HAP-1 (cell line): ENCODE measurements around the gene PLA2G4B.

Experiments used
- DNase-seq, 2 experiments: peaks; one replicate each; pipeline ENCODE4 v3.0.0-alpha.2; 2016 to 2020; ENCODE audit warnings: low spot score in 2 of 2
- H3K27me3 ChIP-seq: fragments of 250-450 bp; sonication (Bioruptor Pico); 2 replicates; pipeline ENCODE4 v1.5.1; 2020; ENCODE audit warnings: low read depth, mild to moderate bottlenecking, moderate library complexity
- H3K36me3 ChIP-seq: fragments of 250-450 bp; sonication (Bioruptor Pico); replicated peaks from 2 replicates; pipeline ENCODE4 v1.5.1; 2020; ENCODE audit warnings: mild to moderate bottlenecking
- H3K4me1 ChIP-seq: fragments of 250-450 bp; sonication (Bioruptor Pico); 2 replicates; pipeline ENCODE4 v1.5.1; 2020; ENCODE audit warnings: mild to moderate bottlenecking
- H3K4me3 ChIP-seq: fragments of 250-450 bp; sonication (Bioruptor Pico); 2 replicates; pipeline ENCODE4 v1.5.1; 2020; ENCODE audit warnings: mild to moderate bottlenecking, moderate library complexity
- H3K9me3 ChIP-seq: fragments of 250-450 bp; sonication (Bioruptor Pico); 2 replicates; pipeline ENCODE4 v1.5.1; 2020; ENCODE audit warnings: mild to moderate bottlenecking, moderate library complexity
- in situ Hi-C: fragments of 300-500 bp; cut with MboI; formaldehyde crosslinking; loops from 3 replicates; pipeline ENCODE4 v1.14.3; 2020; ENCODE audit warnings: low sequenced_read_pairs, inconsistent platforms, mixed read lengths

The PLA2G4B gene

GRCh38 chr15:41813426-41813825 is 25.2 kb upstream of the PLA2G4B start:
- DNase-seq: no peak
- Histone ChIP-seq H3K9me3 (no peaks in the 10 kb centered on the region), H3K4me3 (no peak overlapping the region), H3K27me3 (no peaks in the 10 kb centered on the region), H3K36me3 (peaks cover 17% of the 10 kb centered on the region), H3K4me1 (no peaks in the 10 kb centered on the region)
- in situ Hi-C loops: loop anchor here (5.0 to 10.0 kb wide), 3 partner anchors 41 to 249 kb away; partner anchors contain the start of gene MAPKBP1

- H3K36me3 ChIP-seq: peaks cover 23% of the 10 kb centered on the region
- no peak for DNase-seq
- H3K4me3 ChIP-seq: no peak overlapping the region
- in situ Hi-C loops: loop anchor here (5.0 to 10.0 kb wide), 3 partner anchors 42 to 250 kb away; partner anchors contain the start of gene MAPKBP1
- H3K27me3 ChIP-seq: no peaks in the 10 kb centered on the region
- H3K9me3 ChIP-seq: no peaks in the 10 kb centered on the region
- H3K4me1 ChIP-seq: no peaks in the 10 kb centered on the region
Observed at GRCh38 chr15:41814534-41814933, 24.1 kb upstream of the PLA2G4B start.

- in situ Hi-C loops: loop anchor here (10.0 kb wide), 2 partner anchors 212 to 252 kb away; no protein-coding TSS in a partner anchor
- Histone ChIP-seq H3K27me3 (no peaks in the 10 kb centered on the region), H3K9me3 (no peaks in the 10 kb centered on the region), H3K4me3 (no peak overlapping the region), H3K4me1 (no peaks in the 10 kb centered on the region), H3K36me3 (peaks cover 27% of the 10 kb centered on the region)
- no peak for DNase-seq
Observed at GRCh38 chr15:41816788-41817187, 21.9 kb upstream of the PLA2G4B start.

- Histone ChIP-seq H3K27me3 (no peaks in the 10 kb centered on the region), H3K9me3 (no peaks in the 10 kb centered on the region), H3K4me1 (no peaks in the 10 kb centered on the region), H3K36me3 (peaks cover 28% of the 10 kb centered on the region), H3K4me3 (no peak overlapping the region)
- in situ Hi-C loops: loop anchor here (10.0 kb wide), 2 partner anchors 213 to 253 kb away; no protein-coding TSS in a partner anchor
- DNase-seq: no peak
Observed at GRCh38 chr15:41817327-41817726, 21.3 kb upstream of the PLA2G4B start.

- Histone ChIP-seq H3K4me3 (no peak overlapping the region), H3K36me3 (peaks cover 30% of the 10 kb centered on the region), H3K27me3 (no peaks in the 10 kb centered on the region), H3K4me1 (no peaks in the 10 kb centered on the region), H3K9me3 (no peaks in the 10 kb centered on the region)
- in situ Hi-C loops: loop anchor here (10.0 kb wide), 2 partner anchors 213 to 253 kb away; no protein-coding TSS in a partner anchor
- no peak for DNase-seq
Observed at GRCh38 chr15:41817781-41818180, 20.9 kb upstream of the PLA2G4B start.

GRCh38 chr15:41819455-41820050 is 19.1 kb upstream of the PLA2G4B start:
- in situ Hi-C loops: loop anchor here (10.0 kb wide), 2 partner anchors 215 to 255 kb away; no protein-coding TSS in a partner anchor
- Histone ChIP-seq H3K36me3 (peaks cover 34% of the 10 kb centered on the region), H3K4me3 (no peak overlapping the region), H3K27me3 (no peaks in the 10 kb centered on the region), H3K9me3 (no peaks in the 10 kb centered on the region), H3K4me1 (no peaks in the 10 kb centered on the region)
- no peak for DNase-seq

- no peak overlapping the region for H3K4me3 ChIP-seq
- H3K36me3 ChIP-seq: peaks cover 28% of the 10 kb centered on the region
- no peaks in the 10 kb centered on the region for H3K4me1 ChIP-seq
- H3K9me3 ChIP-seq: no peaks in the 10 kb centered on the region
- in situ Hi-C loops: no loop called here
- no peak for DNase-seq
- H3K27me3 ChIP-seq: no peaks in the 10 kb centered on the region
Observed at GRCh38 chr15:41820791-41821423, 17.7 kb upstream of the PLA2G4B start.

GRCh38 chr15:41821831-41822230 is 16.8 kb upstream of the PLA2G4B start:
- in situ Hi-C loops: no loop called here
- DNase-seq: no peak

GRCh38 chr15:41822471-41822870 is 16.2 kb upstream of the PLA2G4B start:
- H3K4me3 ChIP-seq: no peak overlapping the region
- H3K36me3 ChIP-seq: peaks cover 27% of the 10 kb centered on the region
- in situ Hi-C loops: no loop called here

More at GRCh38 chr15:41821831-41822230, 16.8 kb upstream of the PLA2G4B start:
- Histone ChIP-seq H3K4me3 (no peak overlapping the region), H3K27me3 (no peaks in the 10 kb centered on the region), H3K4me1 (no peaks in the 10 kb centered on the region), H3K36me3 (peaks cover 27% of the 10 kb centered on the region), H3K9me3 (no peaks in the 10 kb centered on the region)

GRCh38 chr15:41822957-41823356 is 15.7 kb upstream of the PLA2G4B start:
- in situ Hi-C loops: no loop called here
- H3K9me3 ChIP-seq: no peaks in the 10 kb centered on the region
- no peaks in the 10 kb centered on the region for H3K4me1 ChIP-seq
- no peak for DNase-seq
- no peak overlapping the region for H3K4me3 ChIP-seq
- peaks cover 22% of the 10 kb centered on the region for H3K36me3 ChIP-seq
- H3K27me3 ChIP-seq: no peaks in the 10 kb centered on the region

More at GRCh38 chr15:41822471-41822870, 16.2 kb upstream of the PLA2G4B start:
- Histone ChIP-seq H3K4me1 (no peaks in the 10 kb centered on the region), H3K9me3 (no peaks in the 10 kb centered on the region), H3K27me3 (no peaks in the 10 kb centered on the region)
- DNase-seq: no peak

GRCh38 chr15:41823502-41823901 is 15.1 kb upstream of the PLA2G4B start:
- in situ Hi-C loops: no loop called here
- H3K27me3 ChIP-seq: no peaks in the 10 kb centered on the region
- H3K4me1 ChIP-seq: no peaks in the 10 kb centered on the region
- no peak for DNase-seq
- H3K4me3 ChIP-seq: no peak overlapping the region
- H3K9me3 ChIP-seq: no peaks in the 10 kb centered on the region
- H3K36me3 ChIP-seq: peaks cover 16% of the 10 kb centered on the region

GRCh38 chr15:41824062-41824745 is 14.4 kb upstream of the PLA2G4B start:
- Histone ChIP-seq H3K27me3 (no peaks in the 10 kb centered on the region), H3K9me3 (no peaks in the 10 kb centered on the region), H3K4me3 (no peak overlapping the region), H3K4me1 (peaks cover 2% of the 10 kb centered on the region; the same call in 1 of the 2 replicates), H3K36me3 (peaks cover 12% of the 10 kb centered on the region)
- no peak for DNase-seq
- in situ Hi-C loops: no loop called here

- in situ Hi-C loops: no loop called here
- Histone ChIP-seq H3K9me3 (no peaks in the 10 kb centered on the region), H3K27me3 (no peaks in the 10 kb centered on the region), H3K4me3 (no peak overlapping the region), H3K4me1 (peaks cover 2% of the 10 kb centered on the region; the same call in 1 of the 2 replicates), H3K36me3 (peaks cover 11% of the 10 kb centered on the region; the same call in 1 of the 2 replicates)
- no peak for DNase-seq
Observed at GRCh38 chr15:41825145-41825544, 13.5 kb upstream of the PLA2G4B start.
